HK-2 (cell line): ENCODE data around the gene HDAC4.

Experiments used
- DNase-seq: peaks from one replicate; pipeline ENCODE4 v3.0.0-alpha.2; 2018; ENCODE audit not compliant: unreplicated experiment

The HDAC4 gene

GRCh38 chr2:239368906-239369552 is 31.8 kb downstream of the HDAC4 start:
- DNase-seq = no peak

DNA sequence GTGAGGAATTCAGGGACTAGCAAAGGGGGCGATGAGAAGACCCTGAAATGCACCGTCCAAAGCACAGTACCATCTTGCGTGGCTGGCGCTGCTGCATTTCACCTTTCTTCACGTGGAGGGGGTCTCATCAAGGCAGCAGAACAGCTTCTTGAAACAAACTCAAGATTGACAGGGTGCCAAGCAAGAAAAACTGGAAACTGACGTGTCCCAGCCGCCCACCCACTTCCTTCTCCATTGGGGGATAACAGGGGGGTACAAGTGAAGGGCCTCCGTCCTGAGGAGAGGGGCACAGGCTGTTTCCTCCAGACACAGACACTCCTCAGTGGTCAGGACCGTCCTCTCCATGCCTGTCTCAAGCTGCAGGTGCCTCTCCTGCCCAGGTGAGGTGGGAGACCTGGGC is 32.5 kb downstream of the HDAC4 start:
- no peak for DNase-seq

DNA sequence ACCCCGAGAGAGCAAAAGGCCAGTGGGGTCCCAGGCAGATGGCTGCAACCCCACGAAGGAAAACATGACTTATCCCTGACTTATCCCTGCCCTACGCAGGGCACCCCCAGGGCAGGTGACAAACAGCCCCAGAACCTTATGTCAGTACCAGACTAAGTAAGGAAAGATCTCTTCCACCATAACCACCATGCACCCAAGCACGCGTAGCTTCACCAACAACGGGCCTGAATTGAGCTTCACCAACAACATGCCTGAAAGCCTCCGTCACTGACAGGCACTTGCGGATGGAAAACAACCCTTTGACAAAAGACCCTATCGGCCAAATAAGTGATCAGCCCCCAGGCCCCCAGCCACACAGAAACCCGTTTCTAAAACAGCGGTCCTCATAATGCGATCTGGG is 34.1 kb downstream of the HDAC4 start:
- no peak for DNase-seq

DNA sequence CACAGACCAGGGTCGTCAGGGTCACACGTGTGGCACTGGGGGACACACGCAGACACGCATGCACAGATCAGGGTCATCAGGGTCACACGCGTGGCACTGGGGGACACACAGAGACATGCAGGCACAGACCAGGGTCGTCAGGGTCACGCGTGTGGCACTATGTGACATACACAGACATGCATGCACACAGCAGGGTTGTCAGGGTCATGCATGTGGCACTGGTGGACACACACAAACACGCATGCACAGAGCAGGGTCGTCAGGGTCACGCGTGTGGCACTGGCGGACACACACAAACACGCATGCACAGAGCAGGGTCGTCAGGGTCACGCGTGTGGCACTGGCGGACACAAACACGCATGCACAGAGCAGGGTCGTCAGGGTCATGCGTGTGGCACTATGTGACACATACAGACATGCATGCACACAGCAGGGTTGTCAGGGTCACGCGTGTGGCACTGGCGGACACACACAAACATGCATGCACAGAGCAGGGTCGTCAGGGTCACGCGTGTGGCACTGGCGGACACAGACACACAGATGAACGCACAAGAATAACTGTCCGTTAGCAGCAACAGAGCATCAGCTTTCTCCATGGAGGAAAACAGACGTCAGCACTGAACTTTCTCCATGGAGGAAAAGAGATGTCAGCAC is 34.9 kb downstream of the HDAC4 start:
- DNase-seq = no peak

DNA sequence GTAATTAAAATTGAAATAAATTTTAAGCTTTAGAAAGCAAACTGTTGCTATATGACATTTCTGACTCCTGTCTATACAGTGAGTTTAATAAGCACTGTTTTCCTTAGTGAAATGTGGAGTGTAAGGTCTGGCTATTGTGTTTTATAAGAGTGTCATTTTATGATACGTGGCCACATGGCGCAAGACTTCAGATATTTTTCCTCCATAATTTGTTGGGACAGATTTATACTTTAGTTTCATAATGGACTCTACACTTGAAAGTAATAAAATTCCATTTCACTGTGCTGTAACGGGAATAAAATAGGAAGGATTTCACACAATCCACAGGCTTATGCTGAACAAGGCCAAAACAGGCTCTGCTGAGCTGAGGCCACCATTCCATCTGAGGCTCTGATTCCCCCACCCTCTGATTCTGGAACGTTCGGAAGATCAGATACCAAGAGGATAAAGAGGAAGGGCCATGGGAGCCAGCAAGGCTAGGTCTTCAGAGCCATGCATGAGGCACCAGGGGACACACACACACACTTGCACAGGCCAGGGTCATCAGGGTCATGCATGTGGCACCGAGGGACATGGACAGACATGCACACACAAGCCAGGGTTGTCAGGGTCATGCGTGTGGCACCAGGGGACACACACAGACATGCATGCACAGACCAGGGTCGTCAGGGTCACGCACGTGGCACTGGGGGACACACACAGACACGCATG is 35.6 kb downstream of the HDAC4 start:
- DNase-seq = no peak

DNA sequence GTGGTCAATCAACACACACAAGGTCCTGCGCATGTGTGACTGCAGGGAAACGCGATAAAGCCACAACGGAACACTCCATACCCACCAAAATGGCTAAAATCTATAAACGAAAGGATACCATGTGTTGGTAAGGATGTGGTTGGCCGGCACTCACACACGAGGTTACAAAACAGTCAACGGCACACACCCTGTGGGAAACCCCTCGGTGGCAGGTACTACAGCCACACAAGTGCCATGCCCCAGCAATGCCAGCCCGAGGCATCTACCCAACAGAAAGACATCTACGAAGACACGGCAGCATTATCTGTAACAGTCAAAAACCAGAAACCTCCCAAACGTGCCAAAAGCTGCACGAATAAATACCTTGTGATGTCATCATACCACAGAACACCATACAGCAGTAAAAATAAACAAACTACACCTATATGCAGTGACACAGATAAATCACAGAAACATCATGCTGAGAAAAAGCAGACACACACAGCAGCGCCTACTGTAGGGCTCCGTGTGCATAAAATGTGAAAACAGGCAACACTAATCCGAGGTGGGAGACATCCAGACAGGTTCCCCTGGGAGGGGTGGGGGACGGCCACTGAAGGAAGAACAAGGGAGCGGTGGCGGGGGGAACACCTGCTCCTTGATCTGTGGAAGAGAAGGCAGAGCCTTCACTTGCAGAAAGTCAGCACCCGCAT is 36.7 kb downstream of the HDAC4 start:
- DNase-seq = no peak

DNA sequence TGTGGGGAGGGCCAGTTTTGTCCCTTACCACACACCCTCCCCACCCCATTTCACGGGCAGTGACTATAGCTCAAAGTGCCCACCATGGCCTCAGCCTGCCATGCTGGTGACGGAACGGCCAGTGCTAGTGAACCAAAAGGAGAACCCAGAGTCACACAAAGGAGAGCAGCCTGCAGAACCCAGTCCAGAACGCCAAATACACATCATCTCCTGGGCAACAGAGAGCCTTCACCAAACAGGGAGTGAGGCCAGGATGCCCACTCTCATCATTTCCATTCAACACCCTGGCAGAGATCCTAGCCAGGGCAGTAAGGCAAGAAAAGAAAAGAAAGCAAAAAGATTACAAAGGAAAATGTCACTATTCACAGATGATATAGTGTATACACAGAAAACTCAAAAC is 38.3 kb downstream of the HDAC4 start:
- no peak for DNase-seq

DNA sequence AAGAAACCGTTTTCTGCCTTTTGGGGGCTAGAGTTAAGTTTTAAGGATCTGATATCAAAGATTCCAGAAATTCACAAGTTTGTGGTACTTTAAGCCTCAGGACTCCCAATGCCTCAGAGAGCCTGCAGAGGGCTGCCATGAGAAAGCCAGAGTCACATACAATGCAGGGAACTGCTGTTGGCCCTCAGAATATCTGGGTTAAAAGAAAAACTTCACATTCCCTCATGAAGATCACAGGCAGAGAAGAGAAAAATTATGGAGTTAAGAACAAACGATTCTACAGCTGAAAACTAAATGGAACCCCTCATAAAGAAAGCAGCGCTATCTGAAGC is 39.5 kb downstream of the HDAC4 start:
- no peak for DNase-seq

- no peak for DNase-seq
These were observed 40.2 kb downstream of the HDAC4 start for GRCh38 chr2:239360421-239361310.

GRCh38 chr2:239360008-239360407 is 40.8 kb downstream of the HDAC4 start:
- DNase-seq = no peak

DNA sequence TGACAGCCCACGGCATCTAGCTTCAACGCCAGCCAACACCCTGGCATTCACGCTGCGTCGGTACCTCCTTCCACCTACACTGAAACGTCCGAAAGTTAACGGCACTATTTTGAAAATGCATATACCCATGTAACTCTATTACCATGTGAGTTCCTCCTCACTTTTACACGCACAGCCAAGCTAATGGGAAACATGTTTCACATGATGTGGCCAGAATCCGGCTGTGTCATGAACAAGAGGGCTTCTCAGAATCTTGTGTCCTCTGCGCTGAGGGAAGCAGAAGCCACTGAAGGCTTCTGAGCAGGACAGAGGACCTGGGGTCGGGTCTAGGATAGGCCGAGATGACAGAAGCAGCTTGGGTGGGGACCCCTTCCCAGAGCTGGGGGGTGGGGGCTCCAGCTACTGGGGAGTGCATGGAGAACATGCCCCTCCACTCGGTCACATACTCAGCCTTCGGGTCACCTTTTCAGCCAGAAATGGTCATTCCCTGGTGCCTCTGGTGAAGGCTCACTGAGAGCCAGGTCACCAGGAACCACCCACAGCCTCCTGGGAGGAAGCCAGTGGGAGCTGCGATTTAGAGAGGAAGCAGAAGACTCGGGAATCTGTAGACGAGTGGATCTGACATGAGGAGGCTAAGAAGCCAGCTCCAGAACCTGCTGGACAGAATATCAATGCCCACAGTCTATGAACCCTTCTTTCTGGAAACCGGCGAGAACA is 41.5 kb downstream of the HDAC4 start:
- no peak for DNase-seq

GRCh38 chr2:239358062-239358754 is 42.6 kb downstream of the HDAC4 start:
- no peak for DNase-seq

DNA sequence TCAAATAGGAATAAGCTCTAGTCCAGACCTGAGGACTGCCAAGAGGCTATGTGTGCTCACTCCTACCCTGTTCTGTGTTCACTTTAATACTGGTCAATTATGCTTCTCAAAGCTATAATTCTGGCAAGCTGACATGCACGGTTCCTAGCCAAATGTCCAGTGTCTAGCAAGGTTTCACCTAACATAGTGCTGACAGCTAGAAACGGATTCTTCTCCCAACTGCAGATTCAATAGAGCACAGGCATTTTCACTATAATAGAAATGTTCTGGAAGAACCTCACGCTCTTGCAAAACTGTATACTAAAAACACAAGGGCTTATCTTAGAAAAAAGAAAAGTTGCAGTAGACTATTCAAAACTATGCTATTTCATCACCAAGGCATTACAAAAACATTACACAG is 45.1 kb downstream of the HDAC4 start:
- DNase-seq = no peak

DNA sequence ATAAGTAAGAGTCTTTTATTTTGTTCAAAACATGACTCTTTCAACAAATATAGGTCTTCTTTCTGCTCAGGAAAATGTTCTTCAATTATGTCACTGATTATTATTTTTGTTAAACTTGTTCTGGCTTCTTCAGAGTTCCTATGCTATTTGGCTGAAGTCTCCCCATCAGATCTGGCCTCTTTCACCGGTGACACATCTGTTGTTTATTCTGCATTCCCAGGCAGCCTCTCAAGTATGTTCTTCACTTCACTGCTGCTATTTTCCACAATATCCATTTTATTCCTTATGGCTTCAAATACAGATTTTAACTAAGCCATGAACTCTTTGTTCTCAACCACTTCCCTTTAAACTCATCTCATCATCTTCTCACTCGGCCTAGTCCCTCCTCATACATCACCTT is 45.7 kb downstream of the HDAC4 start:
- DNase-seq = no peak

- no peak for DNase-seq
These were observed 46.1 kb downstream of the HDAC4 start for GRCh38 chr2:239354791-239355136.

- DNase-seq = no peak
These were observed 46.6 kb downstream of the HDAC4 start for GRCh38 chr2:239354132-239354790.

GRCh38 chr2:239353692-239354091 is 47.1 kb downstream of the HDAC4 start:
- no peak for DNase-seq

GRCh38 chr2:239351687-239352086 is 49.1 kb downstream of the HDAC4 start:
- DNase-seq = no peak

DNA sequence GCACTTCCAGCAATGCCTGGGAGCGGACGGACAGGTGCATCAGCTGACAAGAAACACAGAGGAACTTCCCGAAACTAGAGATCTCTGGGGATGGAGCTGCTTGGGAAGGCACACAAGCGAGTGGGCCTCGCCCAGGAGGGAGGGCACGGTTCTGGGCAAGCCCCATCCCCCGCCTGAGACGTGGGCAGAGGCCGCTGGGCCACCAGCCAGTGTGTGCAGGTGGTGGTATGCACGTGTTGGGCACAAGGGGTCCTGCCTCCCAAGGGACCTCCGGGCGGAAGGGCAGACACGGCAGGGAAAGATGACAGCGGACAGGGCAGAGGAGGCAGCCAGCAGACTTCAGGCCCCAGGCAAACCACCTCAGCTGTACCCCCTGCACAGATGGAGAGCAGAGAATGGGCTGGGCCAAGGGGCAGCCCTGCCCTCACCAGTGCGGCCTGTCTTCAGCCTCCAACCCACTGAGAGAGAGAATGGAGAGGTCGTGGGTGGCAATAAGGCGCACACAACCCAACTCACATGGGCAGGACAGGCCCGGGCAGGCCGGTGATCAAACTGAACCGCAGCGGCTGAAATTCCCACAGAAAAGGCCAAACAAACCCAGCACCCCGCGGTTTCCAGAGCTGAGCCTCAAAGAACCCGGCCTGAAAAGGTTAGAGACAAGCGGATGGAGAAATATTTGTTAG is 51.2 kb downstream of the HDAC4 start:
- DNase-seq = no peak
